HepG2 (cell line): ENCODE measurements around the gene BTG2. TPM values are rescaled to one million over a fixed set of nuclear protein-coding genes. Genes with fewer than 3 reads are reported as not detected.
A peak's percentile ranks its signal among the peaks of the same experiment; 100 is the strongest.

ENCODE experiments used
- EHMT2 ChIP-seq: fragments of 200-600 bp; sonication (generic); IDR thresholded peaks from 2 replicates; pipeline ENCODE4 v1.7.0; 2017; ENCODE audit warnings: antibody characterized with exemption, low read depth, low read length, borderline replicate concordance
- ESRRA ChIP-seq: sonication (generic); formaldehyde crosslinking; IDR thresholded peaks from 2 replicates; pipeline ENCODE4 v1.5.1; 2020; ENCODE audit warnings: mild to moderate bottlenecking, low read depth, missing genetic modification reagents
- FOXM1 ChIP-seq: sonication (generic); formaldehyde crosslinking; IDR thresholded peaks from 2 replicates; pipeline ENCODE4 v1.5.0; 2020; ENCODE audit warnings: missing genetic modification reagents
- GTF2F1 ChIP-seq: fragments of 150-350 bp; IDR thresholded peaks from 2 replicates; pipeline ENCODE4 v1.6.1; 2014; ENCODE audit warnings: low read length
- HNRNPL ChIP-seq: fragments of 200-400 bp; formaldehyde crosslinking; IDR thresholded peaks from 2 replicates; pipeline ENCODE4 v1.6.1; 2017; ENCODE audit warnings: mild to moderate bottlenecking, low read depth, low read length
- HOXA5 ChIP-seq: sonication (generic); formaldehyde crosslinking; IDR thresholded peaks from 2 replicates; pipeline ENCODE4 v1.4.0; 2020; ENCODE audit warnings: missing genetic modification reagents
- KAT8 ChIP-seq: IDR thresholded peaks from 2 replicates; pipeline ENCODE4 v1.6.1; 2016; ENCODE audit warnings: missing genetic modification reagents, missing compliant biosample characterization
- PHF8 ChIP-seq: sonication (generic); formaldehyde crosslinking; IDR thresholded peaks from 2 replicates; pipeline ENCODE4 v1.5.0; 2020; ENCODE audit warnings: missing genetic modification reagents
- POLR2AphosphoS5 ChIP-seq: IDR thresholded peaks from 2 replicates; pipeline ENCODE4 v1.6.1; 2012; ENCODE audit warnings: low read depth, low read length
- REL ChIP-seq: sonication (generic); formaldehyde crosslinking; conservative IDR thresholded peaks from 2 replicates; pipeline ENCODE4 v1.8.0; 2022; ENCODE audit warnings: mild to moderate bottlenecking, missing genetic modification reagents, moderate library complexity
- SKI ChIP-seq: fragments of 450-650 bp; IDR thresholded peaks from one replicate; pipeline ENCODE4 v1.6.1; 2018; ENCODE audit warnings: mild to moderate bottlenecking; ENCODE audit not compliant: partially characterized antibody
- STAT5B ChIP-seq: sonication (generic); formaldehyde crosslinking; IDR thresholded peaks from 2 replicates; pipeline ENCODE4 v1.4.0; 2020; ENCODE audit warnings: missing genetic modification reagents
- WIZ ChIP-seq: sonication (generic); formaldehyde crosslinking; IDR thresholded peaks from 2 replicates; pipeline ENCODE4 v1.5.1; 2020; ENCODE audit warnings: mild to moderate bottlenecking, missing genetic modification reagents
- ZBTB42 ChIP-seq: sonication (generic); formaldehyde crosslinking; IDR thresholded peaks from 2 replicates; pipeline ENCODE4 v1.5.0; 2020; ENCODE audit warnings: mild to moderate bottlenecking, missing genetic modification reagents
- ZBTB7A ChIP-seq: sonication (generic); formaldehyde crosslinking; IDR thresholded peaks from 2 replicates; pipeline ENCODE4 v1.8.0; 2022; ENCODE audit warnings: mild to moderate bottlenecking, missing genetic modification reagents
- ZNF124 ChIP-seq: sonication (generic); formaldehyde crosslinking; IDR thresholded peaks from 2 replicates; pipeline ENCODE4 v1.4.0; 2020; ENCODE audit warnings: missing genetic modification reagents
- ZNF432 ChIP-seq: sonication (generic); formaldehyde crosslinking; IDR thresholded peaks from 2 replicates; pipeline ENCODE4 v1.5.0; 2020; ENCODE audit warnings: missing genetic modification reagents, mild to moderate bottlenecking, borderline replicate concordance
- ZNF550 ChIP-seq: sonication (generic); formaldehyde crosslinking; IDR thresholded peaks from 2 replicates; pipeline ENCODE4 v1.4.0; 2020; ENCODE audit warnings: mild to moderate bottlenecking, missing genetic modification reagents, borderline replicate concordance
- ZNF556 ChIP-seq: sonication (generic); formaldehyde crosslinking; IDR thresholded peaks from 2 replicates; pipeline ENCODE4 v1.4.0; 2020; ENCODE audit warnings: mild to moderate bottlenecking, missing genetic modification reagents, borderline replicate concordance
- ZNF562 ChIP-seq: sonication (generic); formaldehyde crosslinking; IDR thresholded peaks from 2 replicates; pipeline ENCODE4 v1.8.0; 2022; ENCODE audit warnings: missing genetic modification reagents, borderline replicate concordance
- ZNF850 ChIP-seq: sonication (generic); formaldehyde crosslinking; conservative IDR thresholded peaks from 2 replicates; pipeline ENCODE4 v1.9.0; 2021; ENCODE audit warnings: mild to moderate bottlenecking, missing genetic modification reagents
- ZSCAN9 ChIP-seq: IDR thresholded peaks from 2 replicates; pipeline ENCODE4 v1.6.1; 2016; ENCODE audit warnings: borderline replicate concordance
- polyA plus RNA-seq, 8 experiments: library from polyadenylated mRNA; depleted of rRNA in 3 of 8; stranded (reverse) in 7 of 8; unstranded in 1 of 8; fragments of >200 nt; fragmentation: Illumina TruSeq in 4 of 8; extraction: Trizol in 4 of 8; gene quantifications; 2 replicates each; pipeline versions ENCODE4 v1.2.1 to v1.2.3, GENCODE V29; 2011 to 2016; ENCODE audit warnings: low read depth in 4 of 8, missing spikeins in 1 of 8, mixed read lengths in 1 of 8; ENCODE audit not compliant: insufficient read depth in 1 of 8
- total RNA-seq, 5 experiments: library from RNA; depleted of rRNA; stranded (reverse); fragments of >200 nt; fragmentation: Illumina TruSeq; extraction: Trizol; gene quantifications; 2 replicates each; pipeline ENCODE4 v1.2.3, GENCODE V29; 2016; ENCODE audit warnings: low read depth in 1 of 5
- TF ChIP-seq, protein P1 (sequence below): sonication (generic); formaldehyde crosslinking; IDR thresholded peaks from 2 replicates; pipeline ENCODE4 v1.5.0; 2020; ENCODE audit warnings: missing genetic modification reagents
- TF ChIP-seq, protein P2 (sequence below): sonication (generic); formaldehyde crosslinking; IDR thresholded peaks from 2 replicates; pipeline ENCODE4 v1.5.0; 2020; ENCODE audit warnings: missing genetic modification reagents
- TF ChIP-seq, protein P3 (sequence below): sonication (generic); formaldehyde crosslinking; IDR thresholded peaks from 2 replicates; pipeline ENCODE4 v1.4.0; 2020; ENCODE audit warnings: missing genetic modification reagents, borderline replicate concordance
- TF ChIP-seq, protein P4 (sequence below): sonication (generic); formaldehyde crosslinking; IDR thresholded peaks from 2 replicates; pipeline ENCODE4 v1.8.0; 2022; ENCODE audit warnings: low read depth, missing genetic modification reagents

Gene BTG2
- total and polyA plus RNA-seq, 2 of the 13 experiments (the other 11 are each of a cell fraction or from before 2014, with no cell fraction given), result 13.6 to 18.3 TPM

DNA sequence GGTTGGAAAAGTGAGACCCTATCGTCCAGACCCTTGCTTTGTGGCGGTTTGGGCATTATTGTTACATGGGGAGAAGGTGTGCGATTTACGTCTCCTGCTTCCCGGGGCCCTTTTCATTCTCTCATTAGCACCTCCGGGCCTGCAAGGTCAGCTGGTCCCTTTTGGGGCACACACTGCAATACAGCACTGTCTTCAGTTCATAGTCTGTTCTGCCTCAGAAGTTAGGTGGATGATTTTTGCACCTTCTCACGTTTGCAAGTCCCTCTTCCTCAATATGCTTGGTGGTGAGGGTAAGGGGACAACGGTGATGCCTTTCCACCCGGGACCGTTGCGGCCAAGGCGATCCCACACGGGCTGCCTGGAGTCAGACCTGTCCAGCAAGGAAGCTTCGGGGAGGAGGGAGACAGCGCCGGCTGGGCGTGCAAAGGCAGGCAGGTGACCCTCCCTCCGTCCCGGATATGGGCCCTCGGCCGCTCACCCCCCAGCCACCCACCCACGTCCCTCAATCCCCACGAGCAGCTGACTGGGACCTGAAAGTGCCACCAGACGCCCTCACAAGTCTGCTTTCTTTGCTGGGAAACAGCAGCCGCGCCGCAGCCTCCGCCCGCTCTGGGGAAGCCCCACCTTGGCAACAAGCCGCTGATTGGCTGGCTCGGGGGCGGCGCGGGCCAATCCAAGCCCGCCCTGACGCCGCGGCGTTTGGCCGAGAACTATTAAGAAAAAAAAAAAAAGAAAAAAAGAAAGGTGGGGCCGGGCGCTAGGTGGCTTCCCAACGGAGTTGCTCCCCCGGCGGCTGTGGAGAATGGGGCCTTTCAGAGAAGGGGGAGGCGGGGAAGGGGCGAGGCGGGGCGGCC, 21.7 kb downstream of the BTG2 start (continued):
- TF ChIP-seq, protein P1, sequence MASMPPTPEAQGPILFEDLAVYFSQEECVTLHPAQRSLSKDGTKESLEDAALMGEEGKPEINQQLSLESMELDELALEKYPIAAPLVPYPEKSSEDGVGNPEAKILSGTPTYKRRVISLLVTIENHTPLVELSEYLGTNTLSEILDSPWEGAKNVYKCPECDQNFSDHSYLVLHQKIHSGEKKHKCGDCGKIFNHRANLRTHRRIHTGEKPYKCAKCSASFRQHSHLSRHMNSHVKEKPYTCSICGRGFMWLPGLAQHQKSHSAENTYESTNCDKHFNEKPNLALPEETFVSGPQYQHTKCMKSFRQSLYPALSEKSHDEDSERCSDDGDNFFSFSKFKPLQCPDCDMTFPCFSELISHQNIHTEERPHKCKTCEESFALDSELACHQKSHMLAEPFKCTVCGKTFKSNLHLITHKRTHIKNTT (CRISPR knock-in tag), result no peak
- TF ChIP-seq GTF2F1 (no peak), ZNF850 (CRISPR knock-in tag) (no peak), FOXM1 (CRISPR knock-in tag) (no peak), ZSCAN9 (CRISPR knock-in tag) (no peak), STAT5B (no peak), ZNF432 (no peak), WIZ (CRISPR knock-in tag) (no peak), ZNF562 (no peak), POLR2AphosphoS5 (peak; percentile 29; the same call in 1 of the 2 replicates), ESRRA (CRISPR knock-in tag) (no peak), REL (CRISPR knock-in tag) (no peak), PHF8 (CRISPR knock-in tag) (0 out of 2 replicates have a peak, but pooled peaks have one; percentile 28), ZBTB42 (CRISPR knock-in tag) (no peak), ZNF124 (CRISPR knock-in tag) (no peak), SKI (peak; percentile 21), HNRNPL (no peak), ZBTB7A (CRISPR knock-in tag) (no peak), KAT8 (CRISPR knock-in tag) (no peak), ZNF556 (CRISPR knock-in tag) (no peak), ZNF550 (CRISPR knock-in tag) (no peak), EHMT2 (no peak), HOXA5 (CRISPR knock-in tag) (no peak)
- TF ChIP-seq, protein P2, sequence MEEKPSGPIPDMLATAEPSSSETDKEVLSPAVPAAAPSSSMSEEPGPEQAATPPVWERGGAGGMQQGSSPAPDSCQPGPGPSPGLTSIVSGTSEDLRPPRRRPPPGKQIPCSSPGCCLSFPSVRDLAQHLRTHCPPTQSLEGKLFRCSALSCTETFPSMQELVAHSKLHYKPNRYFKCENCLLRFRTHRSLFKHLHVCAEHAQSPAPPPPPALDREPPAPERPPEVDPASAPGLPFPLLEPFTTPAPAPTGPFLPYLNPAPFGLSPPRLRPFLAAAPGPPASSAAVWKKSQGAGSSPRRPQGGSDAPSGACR (CRISPR knock-in tag), result no peak
- TF ChIP-seq, protein P3, sequence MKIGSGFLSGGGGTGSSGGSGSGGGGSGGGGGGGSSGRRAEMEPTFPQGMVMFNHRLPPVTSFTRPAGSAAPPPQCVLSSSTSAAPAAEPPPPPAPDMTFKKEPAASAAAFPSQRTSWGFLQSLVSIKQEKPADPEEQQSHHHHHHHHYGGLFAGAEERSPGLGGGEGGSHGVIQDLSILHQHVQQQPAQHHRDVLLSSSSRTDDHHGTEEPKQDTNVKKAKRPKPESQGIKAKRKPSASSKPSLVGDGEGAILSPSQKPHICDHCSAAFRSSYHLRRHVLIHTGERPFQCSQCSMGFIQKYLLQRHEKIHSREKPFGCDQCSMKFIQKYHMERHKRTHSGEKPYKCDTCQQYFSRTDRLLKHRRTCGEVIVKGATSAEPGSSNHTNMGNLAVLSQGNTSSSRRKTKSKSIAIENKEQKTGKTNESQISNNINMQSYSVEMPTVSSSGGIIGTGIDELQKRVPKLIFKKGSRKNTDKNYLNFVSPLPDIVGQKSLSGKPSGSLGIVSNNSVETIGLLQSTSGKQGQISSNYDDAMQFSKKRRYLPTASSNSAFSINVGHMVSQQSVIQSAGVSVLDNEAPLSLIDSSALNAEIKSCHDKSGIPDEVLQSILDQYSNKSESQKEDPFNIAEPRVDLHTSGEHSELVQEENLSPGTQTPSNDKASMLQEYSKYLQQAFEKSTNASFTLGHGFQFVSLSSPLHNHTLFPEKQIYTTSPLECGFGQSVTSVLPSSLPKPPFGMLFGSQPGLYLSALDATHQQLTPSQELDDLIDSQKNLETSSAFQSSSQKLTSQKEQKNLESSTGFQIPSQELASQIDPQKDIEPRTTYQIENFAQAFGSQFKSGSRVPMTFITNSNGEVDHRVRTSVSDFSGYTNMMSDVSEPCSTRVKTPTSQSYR, result no peak
- TF ChIP-seq, protein P4, sequence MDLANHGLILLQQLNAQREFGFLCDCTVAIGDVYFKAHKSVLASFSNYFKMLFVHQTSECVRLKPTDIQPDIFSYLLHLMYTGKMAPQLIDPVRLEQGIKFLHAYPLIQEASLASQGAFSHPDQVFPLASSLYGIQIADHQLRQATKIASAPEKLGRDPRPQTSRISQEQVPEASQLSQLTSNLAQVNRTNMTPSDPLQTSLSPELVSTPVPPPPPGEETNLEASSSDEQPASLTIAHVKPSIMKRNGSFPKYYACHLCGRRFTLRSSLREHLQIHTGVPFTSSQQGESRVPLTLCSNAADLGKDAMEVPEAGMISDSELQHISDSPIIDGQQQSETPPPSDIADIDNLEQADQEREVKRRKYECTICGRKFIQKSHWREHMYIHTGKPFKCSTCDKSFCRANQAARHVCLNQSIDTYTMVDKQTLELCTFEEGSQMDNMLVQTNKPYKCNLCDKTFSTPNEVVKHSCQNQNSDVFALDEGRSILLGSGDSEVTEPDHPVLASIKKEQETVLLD (CRISPR knock-in tag), result no peak
